Mucosa of gallbladder (tissue), 1 donor: ENCODE measurements around the gene MOGAT2. TPM values are rescaled to one million over a fixed set of nuclear protein-coding genes. Genes with fewer than 3 reads are reported as not detected.
A peak's percentile ranks its signal among the peaks of the same experiment; 100 is the strongest.

ENCODE experiments used
- DNase-seq: peaks from one replicate; pipeline ENCODE4 v3.0.0-alpha.2; 2020; ENCODE audit warnings: low spot score
- total RNA-seq: library from RNA; stranded (reverse); gene quantifications from one replicate; pipeline ENCODE4 v1.2.1, GENCODE V29; 2021
- donor health status: DM: no; HTN: no; CAD: no.

Gene MOGAT2
- total RNA-seq, 1 donor from 2014 or later = 1.4 TPM

DNA sequence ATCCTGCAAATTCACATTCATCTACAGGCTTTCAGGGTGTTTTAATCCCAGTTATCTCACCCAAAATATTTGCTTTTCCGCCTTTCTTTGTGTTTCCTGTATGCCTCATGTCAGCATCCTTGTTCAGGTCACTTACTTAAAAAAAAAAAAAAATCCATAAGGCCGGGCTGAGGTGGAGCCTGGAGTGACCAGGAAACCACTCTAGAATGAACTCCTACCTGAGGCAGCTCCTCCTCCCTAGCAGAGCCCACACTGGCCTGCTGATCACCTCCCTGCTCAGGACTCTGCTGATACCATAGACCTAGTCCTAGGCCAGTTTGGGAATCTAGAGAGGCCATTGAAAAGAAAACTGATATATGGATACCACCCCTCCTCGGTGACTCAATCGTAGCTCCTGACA, 42.2 kb downstream of the MOGAT2 start:
- DNase-seq = no peak

DNA sequence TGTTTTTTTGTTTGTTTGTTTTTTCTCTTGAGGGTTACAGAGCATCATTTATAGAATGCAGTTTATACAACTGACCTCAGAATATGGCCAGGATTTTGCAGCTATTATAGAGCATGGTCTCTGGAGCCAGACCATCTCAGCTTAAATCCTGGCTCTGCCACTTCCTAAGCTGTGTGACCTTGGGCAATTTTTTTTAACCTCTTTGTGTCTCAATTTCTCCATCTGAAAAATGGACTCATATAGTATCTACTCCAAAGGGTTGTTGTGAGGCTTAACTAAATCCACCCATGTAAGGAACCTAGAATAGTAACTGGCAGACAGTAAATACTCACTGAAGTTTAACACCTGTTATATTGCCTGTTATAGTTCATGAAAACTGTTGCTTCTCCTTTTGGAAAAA, 42.6 kb downstream of the MOGAT2 start:
- DNase-seq = no peak

DNA sequence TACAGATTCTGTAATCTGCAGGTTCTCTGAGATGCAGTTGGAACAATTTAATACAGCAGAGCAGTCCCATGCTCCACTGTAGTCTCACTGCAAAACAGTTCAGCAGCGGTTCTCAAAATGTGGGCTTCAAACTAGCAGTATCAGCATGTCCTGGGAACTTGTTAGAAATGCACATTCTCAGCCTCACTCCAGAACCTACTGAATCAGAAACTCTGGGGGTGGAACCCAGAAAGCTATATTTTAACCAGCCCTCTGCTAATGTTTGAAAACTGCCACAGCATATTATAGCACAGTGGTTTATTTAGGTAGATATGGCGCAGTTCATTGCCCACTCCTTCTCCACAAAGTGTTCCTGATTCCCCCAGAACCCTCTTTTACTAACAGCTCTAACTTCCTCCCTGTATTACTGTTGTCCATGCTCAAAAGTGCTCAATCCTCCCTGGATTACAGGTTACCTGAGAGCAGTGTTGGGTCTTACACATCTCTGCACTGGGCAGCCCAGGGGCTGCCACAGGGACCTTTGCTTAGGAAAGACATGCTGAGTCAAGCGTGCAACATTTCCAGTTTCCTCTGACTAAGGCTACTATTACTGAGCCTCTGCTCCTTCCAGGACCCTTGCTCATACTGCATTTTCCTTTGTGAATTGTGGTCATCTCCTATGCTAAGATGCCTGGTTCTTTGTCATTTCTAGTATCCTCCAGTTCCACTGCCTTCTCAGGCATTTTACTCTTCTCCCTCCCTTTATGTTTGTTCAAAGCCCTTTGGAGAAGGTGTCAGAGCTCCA, 43.3 kb downstream of the MOGAT2 start:
- no peak for DNase-seq

DNA sequence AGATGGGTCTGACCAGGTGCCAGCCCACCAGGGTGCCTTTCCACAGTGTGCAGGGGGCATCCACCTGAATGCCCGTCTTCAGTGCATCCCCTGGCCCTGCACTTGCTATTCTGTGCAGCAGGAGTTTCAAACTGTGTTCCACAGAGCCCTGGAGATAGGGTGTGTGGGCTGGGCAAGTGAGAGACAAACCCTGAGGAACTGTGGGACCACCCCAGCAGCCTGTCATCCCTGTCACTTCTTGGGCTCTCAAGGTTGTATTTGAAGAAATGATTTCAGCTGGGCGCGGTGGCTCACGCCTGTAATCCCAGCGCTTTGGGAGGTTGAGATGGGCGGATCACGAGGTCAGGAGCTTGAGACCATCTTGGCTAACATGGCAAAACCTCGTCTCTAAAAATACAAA, 44.5 kb downstream of the MOGAT2 start:
- DNase-seq = no peak

DNA sequence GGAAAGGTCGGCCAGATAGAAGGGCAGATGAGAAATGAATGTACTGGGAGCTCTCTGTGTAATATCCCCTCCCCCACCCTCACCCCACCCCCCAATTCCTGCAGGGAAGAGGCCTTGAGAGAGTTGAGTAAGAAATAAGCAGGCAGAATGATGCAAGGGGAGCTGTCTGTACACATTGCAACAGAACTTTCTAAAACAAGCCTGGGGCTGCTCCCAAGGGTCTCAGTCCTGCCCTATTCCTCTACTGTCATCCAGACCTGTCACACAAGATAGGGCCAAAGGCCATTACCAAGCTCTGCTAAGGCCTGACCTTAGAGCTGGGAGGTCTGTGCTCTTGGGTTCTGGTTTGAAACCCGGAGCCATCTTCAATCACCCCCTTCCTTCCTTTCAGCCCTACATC, 45.2 kb downstream of the MOGAT2 start:
- no peak for DNase-seq

DNA sequence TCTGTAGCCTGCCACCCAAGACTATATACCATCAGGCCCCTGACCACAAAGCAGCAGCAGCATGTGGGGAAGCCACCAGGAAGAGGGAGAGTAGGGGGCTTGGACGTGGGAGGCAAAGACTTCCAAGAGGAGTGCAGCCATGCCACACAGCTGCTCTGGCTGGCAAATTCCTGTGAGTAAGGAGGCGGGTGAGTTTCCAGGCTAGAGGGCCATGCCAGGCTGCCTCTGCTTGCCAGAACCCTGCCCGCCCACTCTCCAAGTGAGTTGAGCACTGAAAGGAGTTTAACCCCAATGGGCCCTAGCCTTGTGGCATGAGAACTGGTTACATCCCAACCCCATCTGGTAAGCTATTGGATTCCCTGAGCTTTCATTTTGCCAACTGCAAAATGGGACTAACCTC, 46.2 kb downstream of the MOGAT2 start:
- no peak for DNase-seq

DNA sequence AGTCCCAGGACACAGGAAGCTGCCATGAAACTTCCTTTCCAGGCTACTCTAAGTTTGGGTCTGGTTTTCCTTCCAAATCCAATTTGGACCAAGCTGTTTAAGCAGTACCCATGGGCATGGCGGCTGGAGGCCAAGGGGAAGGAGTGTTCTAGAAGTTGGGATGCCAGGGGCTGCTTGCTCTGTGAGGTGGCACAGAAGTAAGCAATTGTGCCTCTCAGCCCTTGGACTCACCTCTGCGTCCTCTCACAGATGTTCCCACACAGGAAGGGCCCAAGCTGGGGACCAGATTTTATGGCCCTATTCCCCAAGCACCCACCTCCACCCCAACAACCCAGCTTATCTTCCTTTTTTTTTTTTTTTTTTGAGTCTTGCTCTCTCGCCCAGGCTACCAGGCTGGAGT, 47.5 kb downstream of the MOGAT2 start:
- DNase-seq = no peak

DNA sequence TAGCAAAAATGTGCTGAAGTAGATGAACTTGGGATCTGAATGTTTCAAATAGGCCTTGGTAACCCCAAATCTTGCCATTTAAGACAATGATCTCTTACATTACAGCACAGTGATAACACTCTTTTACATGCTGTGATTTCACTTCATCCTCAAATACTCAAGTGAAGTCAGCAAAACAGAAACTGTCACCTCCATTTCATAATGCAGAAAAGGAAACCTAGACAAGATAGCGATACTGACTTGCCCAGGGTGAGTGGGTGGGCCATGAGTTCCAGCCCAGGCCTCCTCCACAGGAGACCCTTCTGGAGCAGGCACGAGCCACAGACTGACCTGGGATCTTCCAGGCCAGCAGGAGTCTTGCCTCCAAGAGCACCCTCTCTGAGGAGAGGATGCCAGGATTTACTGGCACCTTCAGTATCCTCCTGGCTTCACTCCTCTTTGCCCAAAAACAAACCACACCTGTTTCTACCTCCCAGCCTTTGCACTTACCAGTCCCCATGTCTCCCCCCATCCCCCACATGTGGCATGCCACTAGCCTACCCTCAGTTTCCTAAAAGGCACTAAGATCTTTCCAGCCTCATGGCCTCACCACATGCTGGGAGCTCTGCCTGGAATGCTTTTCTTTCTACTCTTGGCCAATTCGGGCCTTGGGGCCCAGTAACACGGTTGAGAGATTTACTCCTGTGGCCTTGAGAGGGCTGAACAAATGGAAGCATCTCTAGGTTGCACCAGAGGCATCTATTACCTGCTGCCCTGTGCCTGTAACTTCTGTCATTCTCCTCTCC, 49.0 kb downstream of the MOGAT2 start:
- no peak for DNase-seq

DNA sequence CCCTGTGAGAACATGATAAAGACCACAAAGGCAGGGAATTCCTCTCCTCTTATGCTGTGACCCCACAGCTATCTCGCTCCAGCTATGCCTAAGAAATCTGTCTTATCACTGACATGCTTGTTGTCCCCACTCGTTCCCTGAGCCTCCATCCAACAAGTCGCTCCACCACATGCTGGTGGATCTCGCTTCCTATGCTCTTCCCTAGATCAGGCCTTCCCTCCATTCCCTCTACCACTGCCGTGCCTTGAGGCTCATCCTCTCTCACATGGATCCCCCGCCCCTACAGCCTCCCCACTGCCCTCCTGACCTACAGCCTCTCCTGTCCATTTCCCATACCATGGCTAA, 49.6 kb downstream of the MOGAT2 start:
- DNase-seq = no peak

DNA sequence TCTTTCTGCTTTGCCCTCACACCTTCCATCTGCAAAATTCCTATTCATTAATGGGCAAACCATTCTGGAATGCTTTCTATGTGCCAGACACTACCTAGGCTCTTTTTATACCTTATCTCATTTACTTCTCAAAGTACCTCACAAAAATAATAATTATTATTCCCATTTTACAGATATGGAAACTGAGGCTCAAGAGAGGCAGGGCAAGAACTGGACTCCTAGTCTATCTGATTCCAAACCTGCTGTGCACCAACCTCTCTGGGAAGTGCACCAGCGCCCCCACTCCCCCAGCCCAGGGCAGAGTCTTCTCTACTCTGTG, 50.1 kb downstream of the MOGAT2 start:
- DNase-seq = no peak

DNA sequence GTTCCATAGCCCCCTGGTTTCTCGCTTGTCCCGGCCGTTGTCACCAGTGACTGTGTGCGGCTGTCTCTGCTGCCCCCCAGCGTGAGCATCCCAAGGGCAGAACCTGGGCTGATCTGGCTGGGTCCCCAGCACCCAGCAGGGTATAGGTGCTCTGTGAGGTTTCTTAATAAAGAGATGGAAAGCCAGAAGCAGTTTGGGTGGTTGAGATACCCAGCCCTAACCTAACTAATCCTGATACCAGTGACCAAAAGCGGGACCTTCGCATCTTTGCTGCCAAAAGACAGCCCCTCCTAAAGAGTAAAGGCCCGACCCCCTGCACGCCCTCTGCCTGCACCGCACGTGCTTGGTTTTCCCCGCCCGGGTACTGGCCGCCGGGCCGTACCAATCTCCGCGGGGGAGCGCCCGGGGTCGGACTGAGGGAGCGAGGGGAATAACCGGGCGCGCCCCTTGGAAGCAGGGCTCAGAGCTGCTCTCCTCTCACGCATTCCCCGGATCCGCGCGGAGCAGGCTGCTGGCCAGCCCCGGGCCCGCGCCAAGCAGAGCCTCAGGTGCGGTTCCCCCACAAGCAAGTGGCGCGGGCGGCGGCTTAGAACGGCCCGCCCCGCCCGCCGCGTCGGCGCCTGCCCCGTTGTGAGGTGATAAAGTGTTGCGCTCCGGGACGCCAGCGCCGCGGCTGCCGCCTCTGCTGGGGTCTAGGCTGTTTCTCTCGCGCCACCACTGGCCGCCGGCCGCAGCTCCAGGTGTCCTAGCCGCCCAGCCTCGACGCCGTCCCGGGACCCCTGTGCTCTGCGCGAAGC, 50.7 kb downstream of the MOGAT2 start, which contains the start of gene DGAT2:
DGAT2 (plus strand) TSS at position 667 of the 797 bp plus-strand sequence. CDS start 214 bp downstream, outside the sequence.
- peak; percentile 65 for DNase-seq

DNA sequence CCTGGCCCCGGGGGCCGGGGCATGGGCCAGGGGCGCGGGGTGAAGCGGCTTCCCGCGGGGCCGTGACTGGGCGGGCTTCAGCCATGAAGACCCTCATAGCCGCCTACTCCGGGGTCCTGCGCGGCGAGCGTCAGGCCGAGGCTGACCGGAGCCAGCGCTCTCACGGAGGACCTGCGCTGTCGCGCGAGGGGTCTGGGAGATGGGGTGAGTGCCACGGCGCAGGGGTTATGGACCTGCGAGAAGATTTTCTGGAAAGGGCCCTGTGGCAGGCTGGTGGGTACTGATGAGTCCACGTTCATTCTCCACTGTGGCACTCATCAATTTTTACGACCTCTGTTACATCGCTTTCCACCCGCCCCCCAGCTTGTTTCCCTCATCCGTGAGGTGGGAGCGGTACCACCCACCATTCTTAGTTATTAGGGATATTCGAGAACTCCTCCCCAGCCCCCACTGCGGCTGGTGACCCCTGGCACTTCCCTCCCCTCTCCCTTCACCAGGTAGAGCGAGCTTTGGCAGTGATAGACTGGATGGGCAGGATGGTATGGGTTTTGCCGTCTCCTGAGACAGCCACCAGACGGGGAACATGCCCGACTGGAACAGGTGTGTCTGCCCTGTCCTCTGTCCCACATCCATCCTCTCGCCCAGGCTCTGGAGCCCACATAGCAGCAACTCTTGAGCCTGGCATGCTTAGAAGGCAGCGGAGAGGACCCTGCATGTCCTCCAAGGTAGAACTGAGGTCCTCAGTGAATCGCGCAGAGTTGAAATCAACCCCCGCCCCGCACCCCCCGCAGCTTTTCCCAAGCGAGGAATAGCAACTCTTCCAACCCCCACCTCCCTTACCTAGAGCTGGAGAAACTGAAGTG, 51.5 kb downstream of the MOGAT2 start:
- DNase-seq = no peak

DNA sequence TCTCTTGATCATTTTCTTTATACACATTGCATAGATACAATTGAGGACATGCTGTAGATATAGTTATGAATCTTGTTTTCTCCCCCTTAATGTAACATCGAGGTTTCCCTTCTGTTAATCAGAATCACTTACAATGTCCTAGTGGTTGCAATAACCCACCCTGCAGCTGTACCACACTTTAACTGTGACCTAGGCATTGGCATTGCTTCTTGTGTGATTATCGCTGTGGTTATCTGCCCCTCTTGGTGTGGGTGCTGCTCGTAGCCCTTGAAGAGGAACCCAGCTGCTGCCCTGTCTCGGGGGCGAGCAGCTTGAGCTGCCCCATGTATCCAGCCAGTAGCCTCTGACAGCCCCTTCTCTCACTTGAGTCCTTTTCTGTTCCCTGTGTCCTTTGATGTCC, 52.5 kb downstream of the MOGAT2 start:
- DNase-seq = no peak

DNA sequence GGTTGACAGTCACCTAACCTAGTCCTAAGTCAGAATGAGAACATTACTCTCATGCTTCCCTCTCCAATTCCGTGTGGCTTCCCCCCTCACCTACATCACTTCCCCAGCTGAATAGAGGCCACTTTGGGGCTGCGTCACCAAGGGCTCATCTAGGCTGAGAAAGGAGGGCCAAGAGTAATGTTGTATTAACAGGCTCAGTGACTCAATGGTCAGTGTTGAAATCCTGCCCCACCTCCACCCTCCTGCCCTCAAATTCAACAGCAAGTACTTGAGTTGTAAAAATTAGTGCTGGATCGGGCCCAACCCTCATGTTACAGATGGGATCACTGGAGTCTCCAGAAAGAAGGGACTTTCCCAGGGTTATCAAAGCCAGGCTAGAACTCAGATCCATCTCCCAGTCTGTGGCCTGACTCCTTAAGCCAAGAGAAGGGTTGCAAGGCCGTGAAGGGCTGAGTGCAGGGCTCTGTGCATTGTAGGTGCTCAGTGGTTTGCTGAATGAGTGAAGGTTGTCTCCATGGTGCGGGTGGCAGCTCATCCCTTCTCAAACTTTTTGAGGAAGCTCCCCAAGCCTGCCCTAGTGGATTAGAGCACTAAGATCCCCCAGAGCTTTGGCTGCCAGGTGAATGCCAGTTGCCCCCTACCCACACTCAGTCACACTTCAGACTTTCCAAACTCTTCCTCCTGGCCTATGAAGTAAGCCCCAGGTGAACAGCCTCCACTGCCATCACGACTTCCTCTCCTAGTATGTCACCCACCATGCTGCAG, 54.2 kb downstream of the MOGAT2 start:
- no peak for DNase-seq

DNA sequence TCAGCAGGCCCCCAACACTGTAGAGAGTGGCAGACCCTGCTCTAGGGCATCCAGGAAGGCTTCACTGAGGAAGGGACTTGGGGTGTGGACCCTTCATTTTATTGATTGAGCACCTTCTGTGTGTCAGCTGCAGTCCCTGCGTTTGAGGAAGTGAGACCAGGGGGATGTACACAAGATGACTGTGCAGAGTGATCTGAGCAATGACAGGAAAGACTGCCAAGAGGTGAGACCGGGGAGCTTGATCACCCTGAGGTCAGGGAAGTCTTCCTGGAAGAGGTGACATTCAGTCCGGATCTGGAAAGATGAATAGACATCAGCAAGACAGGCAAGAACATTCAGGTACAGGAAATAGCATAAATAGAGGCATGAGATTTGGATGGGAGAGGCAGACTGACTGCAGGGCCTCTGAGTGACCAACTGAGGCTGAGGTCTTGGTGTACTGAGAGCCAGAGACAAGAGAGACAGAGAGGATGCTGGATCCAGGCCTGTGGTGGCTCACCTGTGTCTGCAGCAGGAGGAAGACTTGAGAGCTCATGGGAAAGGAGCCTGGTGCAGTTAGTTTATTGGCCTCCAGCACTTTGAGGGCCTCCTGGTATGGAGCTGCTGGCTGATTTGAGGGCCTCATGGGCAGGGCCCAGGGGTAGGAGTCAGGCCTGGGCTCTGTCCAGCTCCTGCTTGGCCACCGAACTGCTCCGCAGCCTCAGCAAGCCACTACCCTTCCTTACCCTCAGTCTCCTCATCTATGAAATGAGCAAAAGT, 56.1 kb downstream of the MOGAT2 start:
- DNase-seq = no peak

DNA sequence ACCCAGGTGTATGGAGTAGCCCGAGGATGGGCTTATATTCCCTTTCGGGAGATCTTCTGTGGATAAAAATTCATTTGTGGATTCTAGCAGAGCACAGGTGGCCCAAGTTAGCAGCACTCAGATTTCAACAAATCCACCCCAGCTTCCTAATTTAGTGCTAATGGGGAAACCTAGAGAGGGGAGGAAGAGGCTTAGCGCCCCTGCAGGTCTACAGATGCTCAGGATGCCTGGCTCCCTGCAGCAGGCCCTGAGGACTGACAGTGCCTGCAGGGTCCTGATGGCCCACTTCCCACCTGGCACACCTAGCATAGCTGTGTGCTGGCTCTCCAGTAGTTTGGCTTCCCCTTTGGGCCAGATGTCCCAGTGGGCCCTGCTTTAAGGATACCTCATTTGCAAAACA, 57.4 kb downstream of the MOGAT2 start:
- DNase-seq = no peak

DNA sequence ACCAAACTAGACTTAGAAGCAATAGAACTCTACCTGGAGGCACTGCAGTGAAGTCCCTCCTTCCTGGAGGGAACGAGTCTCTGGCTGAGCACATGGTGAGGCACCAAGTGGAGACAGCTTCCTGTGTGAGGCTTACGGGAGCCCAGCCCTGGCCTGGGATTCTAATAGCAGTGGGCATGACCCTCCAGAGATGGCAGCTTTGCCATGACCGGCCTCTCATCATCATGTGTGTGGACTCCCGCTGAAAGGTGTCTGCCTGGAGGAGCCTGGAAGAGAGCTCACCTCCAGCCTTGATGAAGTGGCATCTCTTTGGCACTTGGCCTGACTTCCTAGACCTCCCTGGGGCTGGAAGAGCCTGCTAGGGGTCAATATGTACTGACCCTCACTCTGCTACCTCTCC, 58.9 kb downstream of the MOGAT2 start:
- DNase-seq = no peak

DNA sequence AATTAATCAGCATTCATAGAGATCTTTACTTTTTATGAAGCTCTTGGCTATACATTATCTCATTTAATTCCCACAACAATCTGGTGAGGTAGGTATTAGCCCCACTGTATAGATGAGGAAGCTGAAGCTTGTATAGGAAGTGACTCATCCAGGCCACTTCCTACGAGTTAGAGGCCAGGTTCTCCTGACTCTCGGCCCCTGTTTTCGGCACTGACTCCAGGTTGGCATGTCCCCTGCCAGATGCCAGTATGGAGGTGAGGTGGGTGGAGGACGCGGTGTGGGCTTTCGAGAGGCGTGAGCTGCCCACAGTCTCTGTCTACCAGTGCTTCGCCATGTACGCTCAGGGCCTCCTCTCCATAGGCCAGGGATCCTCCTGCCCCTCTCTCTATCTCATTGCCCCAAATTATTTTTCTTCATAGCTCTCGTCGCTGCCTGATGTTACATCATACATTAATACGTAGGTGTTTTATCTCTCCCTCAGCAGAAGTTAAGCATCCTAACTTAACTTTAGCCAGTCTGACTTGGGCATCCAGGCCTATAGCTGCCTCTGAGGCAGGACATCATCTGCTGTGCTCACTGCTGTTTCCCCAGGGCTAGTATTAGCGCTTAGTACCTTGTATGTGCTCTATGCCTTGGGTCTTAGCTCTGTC, 59.9 kb downstream of the MOGAT2 start:
- DNase-seq = no peak

DNA sequence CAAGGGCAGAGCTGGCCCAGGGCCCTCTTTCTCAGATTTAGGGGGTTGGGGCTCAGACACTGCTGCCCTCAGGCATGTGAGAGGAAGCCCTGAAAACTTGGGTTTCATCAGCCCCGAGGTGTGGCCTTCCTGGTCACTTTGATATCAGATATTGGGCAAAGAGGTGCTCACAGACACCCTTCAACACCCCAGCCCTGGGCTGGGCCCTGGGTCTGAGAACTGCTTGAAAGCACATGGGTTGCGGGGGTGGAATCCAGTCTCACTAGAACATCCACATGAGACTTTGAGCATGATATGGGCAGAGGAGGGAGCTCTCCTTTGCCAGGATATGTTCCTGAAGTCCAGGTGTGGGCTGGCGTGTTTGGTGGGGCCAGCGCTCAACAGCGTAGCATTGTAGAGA, 61.3 kb downstream of the MOGAT2 start:
- DNase-seq = no peak

DNA sequence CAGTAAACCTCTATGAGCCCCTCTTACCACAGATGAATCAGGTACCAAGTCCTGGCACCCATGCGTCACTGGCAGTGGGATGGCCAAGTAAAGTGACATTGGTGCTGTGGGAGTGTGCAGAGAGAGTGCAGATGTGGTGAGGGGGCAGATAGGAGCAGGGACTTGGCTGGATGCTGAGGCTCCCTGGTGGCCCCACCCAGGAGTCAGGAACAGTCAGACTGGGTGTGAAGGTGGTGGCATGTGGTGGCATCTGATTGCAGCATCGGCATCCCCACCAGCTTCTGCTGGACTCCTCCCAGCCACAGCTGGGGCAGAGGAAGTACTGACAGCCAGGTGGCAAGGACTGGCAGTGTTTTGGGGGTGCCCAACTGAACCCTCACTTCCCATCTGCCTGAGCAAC, 62.3 kb downstream of the MOGAT2 start:
- DNase-seq = no peak
